Epithelial cell of proximal tubule (primary cell): ENCODE results near the gene CAMTA1. TPM values are rescaled to one million over a fixed set of nuclear protein-coding genes. Genes with fewer than 3 reads are reported as not detected.

ENCODE experiments used
- DNase-seq: peaks from one replicate; pipeline ENCODE4 v3.0.0-alpha.2; 2011; ENCODE audit warnings: low read depth
- H3K4me3 ChIP-seq: 2 replicates; pipeline ENCODE4 v1.5.1; 2011; ENCODE audit warnings: low read depth, mild to moderate bottlenecking, low read length
- CTCF ChIP-seq: conservative IDR thresholded peaks from 2 replicates; pipeline ENCODE4 v1.5.1; 2012; ENCODE audit warnings: low read depth, mild to moderate bottlenecking, low read length
- total RNA-seq: library from RNA; depleted of rRNA; stranded (reverse); fragments of >200 nt; gene quantifications from 2 replicates; pipeline ENCODE4 v1.2.3, GENCODE V29; 2015

CAMTA1 gene
- total RNA-seq, 1 donor from 2014 or later: 79.2 TPM

- no peak for TF ChIP-seq CTCF
- no peak for DNase-seq
- H3K4me3 ChIP-seq: no peak overlapping the region
These were observed 308.8 kb downstream of the CAMTA1 start for GRCh38 chr1:7094086-7094485.

- no peak for TF ChIP-seq CTCF
- no peak for DNase-seq
These were observed 309.3 kb downstream of the CAMTA1 start for GRCh38 chr1:7094509-7094908.

GRCh38 chr1:7095343-7095964 lies 310.2 kb downstream of the CAMTA1 start:
- DNase-seq: no peak
- no peak for TF ChIP-seq CTCF
- no peak overlapping the region for H3K4me3 ChIP-seq

More at GRCh38 chr1:7094509-7094908, 309.3 kb downstream of the CAMTA1 start:
- no peak overlapping the region for H3K4me3 ChIP-seq

GRCh38 chr1:7097938-7098592 lies 312.8 kb downstream of the CAMTA1 start:
- DNase-seq: no peak
- TF ChIP-seq CTCF: no peak
- H3K4me3 ChIP-seq: peak overlapping the region; percentile 11

- no peak for TF ChIP-seq CTCF
- no peak overlapping the region for H3K4me3 ChIP-seq
- no peak for DNase-seq
These were observed 313.4 kb downstream of the CAMTA1 start for GRCh38 chr1:7098641-7099040.

- no peak overlapping the region for H3K4me3 ChIP-seq
- no peak for DNase-seq
- no peak for TF ChIP-seq CTCF
These were observed 315.2 kb downstream of the CAMTA1 start for GRCh38 chr1:7100479-7100878.

GRCh38 chr1:7101187-7101586 lies 315.9 kb downstream of the CAMTA1 start:
- H3K4me3 ChIP-seq: no peak overlapping the region
- no peak for TF ChIP-seq CTCF
- DNase-seq: no peak
